ENCODE data around the gene ASPSCR1. TPM values are rescaled to one million over a fixed set of nuclear protein-coding genes. Genes with fewer than 3 reads are reported as not detected.

Gene ASPSCR1
- total and polyA plus RNA-seq, 10 of the 15 experiments (the other 5 are each of a cell fraction or from before 2014, with no cell fraction given): 1.5 to 48.4 (median 25.4) TPM

DNA sequence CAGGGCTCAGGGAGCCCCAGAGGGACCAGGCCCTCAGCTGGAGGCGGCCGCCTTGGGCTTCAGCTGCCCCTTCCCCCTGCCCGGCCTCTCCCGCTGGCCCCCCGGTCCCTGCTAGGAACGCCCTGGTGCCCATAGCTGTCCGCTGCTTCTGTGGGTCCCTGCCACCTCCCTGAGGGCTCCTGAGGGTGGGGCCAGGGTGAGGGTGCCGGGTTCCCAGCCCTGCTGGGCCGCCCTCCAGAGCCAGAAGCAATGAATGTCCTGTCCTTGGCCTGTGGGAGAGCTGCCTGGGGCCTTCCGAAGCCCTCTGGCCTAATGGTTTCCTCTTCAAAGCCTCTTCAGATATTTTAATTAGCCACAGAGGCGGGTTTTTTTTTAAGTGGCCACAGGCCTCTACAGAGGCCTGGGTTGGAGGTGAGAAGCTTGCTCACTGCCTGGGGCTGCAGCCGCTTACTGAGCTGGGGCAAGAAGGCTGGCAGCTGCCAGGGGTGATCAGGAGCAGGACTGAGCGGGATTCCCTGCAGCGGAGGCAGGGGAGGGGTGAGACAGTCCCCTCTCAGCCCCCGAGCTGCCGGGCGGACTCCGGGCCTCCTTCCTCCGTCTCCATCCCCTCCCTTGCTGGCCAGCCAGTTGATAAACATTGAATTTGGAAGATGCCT lies 35.3 kb downstream of the ASPSCR1 start:
- ATAC-seq (no peak), FAIRE-seq (no peak), DNase-seq (ENCODE audit: low read depth, low spot score) (no peak)
- ChIA-PET POLR2A (no interaction called here), RAD21 (ENCODE audit: unreplicated experiment) (no interaction called here), SMC1A (ENCODE audit: uncharacterized antibody, unreplicated experiment) (no interaction called here), CTCF (interaction anchor here (1.3 kb wide), 1 partner anchor 53 kb away, joined by 3 read pairs; no protein-coding TSS in a partner anchor)
- Histone ChIP-seq H3K4me1 (ENCODE audit: control insufficient read depth, insufficient read depth, low read length) (no peaks in the 10 kb centered on the region), H3K9me3 (replicated peaks; ENCODE audit: control insufficient read depth, insufficient read depth, low read length) (no peaks in the 10 kb centered on the region), H3K36me3 (ENCODE audit: control insufficient read depth in 2 of 2, insufficient read depth in 2 of 2, low read length in 1 of 2) (no peaks in the 10 kb centered on the region), H3K27ac (ENCODE audit: control insufficient read depth, insufficient read depth) (no peak overlapping the region), H2AFZ (ENCODE audit: control insufficient read depth, low read depth, low read length) (no peak overlapping the region), H4K20me1 (ENCODE audit: control insufficient read depth, insufficient read depth) (no peaks in the 10 kb centered on the region), H3K4me3 (no peak overlapping the region), H3K9ac (ENCODE audit: control insufficient read depth, insufficient read depth, low read length) (no peak overlapping the region), H3K4me2 (ENCODE audit: control insufficient read depth, insufficient read depth) (no peak overlapping the region), H3K27me3 (replicated peaks in 1 of 2; ENCODE audit: control insufficient read depth in 2 of 2, insufficient read depth in 2 of 2, low read length in 1 of 2) (no peaks in the 10 kb centered on the region), H3K79me2 (ENCODE audit: control insufficient read depth, insufficient read depth, low read length) (no peaks in the 10 kb centered on the region)
- WGBS (ENCODE audit: insufficient coverage, insufficient replicate concordance, low lambda C conversion rate, missing lambda C conversion rate): 89% methylated on average over 17 of the region's 19 CpGs
- no TSS peak for BruUV-seq (replicated peaks)
- TF ChIP-seq, protein P1, sequence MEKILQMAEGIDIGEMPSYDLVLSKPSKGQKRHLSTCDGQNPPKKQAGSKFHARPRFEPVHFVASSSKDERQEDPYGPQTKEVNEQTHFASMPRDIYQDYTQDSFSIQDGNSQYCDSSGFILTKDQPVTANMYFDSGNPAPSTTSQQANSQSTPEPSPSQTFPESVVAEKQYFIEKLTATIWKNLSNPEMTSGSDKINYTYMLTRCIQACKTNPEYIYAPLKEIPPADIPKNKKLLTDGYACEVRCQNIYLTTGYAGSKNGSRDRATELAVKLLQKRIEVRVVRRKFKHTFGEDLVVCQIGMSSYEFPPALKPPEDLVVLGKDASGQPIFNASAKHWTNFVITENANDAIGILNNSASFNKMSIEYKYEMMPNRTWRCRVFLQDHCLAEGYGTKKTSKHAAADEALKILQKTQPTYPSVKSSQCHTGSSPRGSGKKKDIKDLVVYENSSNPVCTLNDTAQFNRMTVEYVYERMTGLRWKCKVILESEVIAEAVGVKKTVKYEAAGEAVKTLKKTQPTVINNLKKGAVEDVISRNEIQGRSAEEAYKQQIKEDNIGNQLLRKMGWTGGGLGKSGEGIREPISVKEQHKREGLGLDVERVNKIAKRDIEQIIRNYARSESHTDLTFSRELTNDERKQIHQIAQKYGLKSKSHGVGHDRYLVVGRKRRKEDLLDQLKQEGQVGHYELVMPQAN (conservative IDR thresholded peaks at IDR 0.05): no peak
- TF ChIP-seq JUNB (IDR thresholded peaks at IDR 0.05) (no peak), WRNIP1 (IDR thresholded peaks at IDR 0.05; ENCODE audit: borderline replicate concordance, low read depth, low read length) (no peak), CBX5 (IDR thresholded peaks at IDR 0.05; ENCODE audit: low read depth) (no peak), HCFC1 (IDR thresholded peaks at IDR 0.05; ENCODE audit: low read length) (no peak), ZZZ3 (IDR thresholded peaks at IDR 0.05; ENCODE audit: control insufficient read depth, insufficient read length, low read depth) (no peak), ZNF217 (IDR thresholded peaks at IDR 0.05) (no peak), PRDM15 (CRISPR knock-in tag; IDR thresholded peaks at IDR 0.05) (no peak), ZNF622 (IDR thresholded peaks at IDR 0.05) (no peak), RB1 (IDR thresholded peaks at IDR 0.05; ENCODE audit: borderline replicate concordance) (no peak), PAX5 (IDR thresholded peaks at IDR 0.05; ENCODE audit: borderline replicate concordance, low read depth, low read length) (no peak)
- in situ Hi-C loops (cut with MboI): no loop called here
- intact Hi-C loops (cut with micrococcal nuclease; ENCODE audit: unreplicated experiment): no loop called here
